Testis (tissue), 3 donors: ENCODE data around the gene PDIA4. TPM values are rescaled to one million over a fixed set of nuclear protein-coding genes. Genes with fewer than 3 reads are reported as not detected.
"Not testable (repeated sequence)": the region's sequence is repeated elsewhere in the genome, so short reads cannot be mapped to it uniquely, and the experiment has no call there.

ENCODE experiments used
- DNase-seq: peaks from one replicate; pipeline ENCODE4 v3.0.0-alpha.2; 2019
- H3K27ac ChIP-seq, 2 donors: fragments of 200-600 bp; sonication (generic); one replicate each; pipeline ENCODE4 v1.5.1; 2019
- H3K27me3 ChIP-seq: fragments of 200-600 bp; sonication (generic); one replicate; pipeline ENCODE4 v1.5.1; 2019
- H3K36me3 ChIP-seq: fragments of 200-600 bp; sonication (generic); one replicate; pipeline ENCODE4 v1.5.1; 2017; ENCODE audit warnings: low read depth; ENCODE audit errors: missing control alignments
- H3K4me1 ChIP-seq: fragments of 200-600 bp; sonication (generic); one replicate; pipeline ENCODE4 v1.5.1; 2019
- H3K4me3 ChIP-seq, 2 donors: fragments of 200-600 bp; sonication (generic); one replicate each; pipeline ENCODE4 v1.5.1; 2017 to 2019
- H3K9me3 ChIP-seq: fragments of 200-600 bp; sonication (generic); one replicate; pipeline ENCODE4 v1.5.1; 2017
- POLR2A ChIP-seq: fragments of 450-650 bp; IDR thresholded peaks from one replicate; pipeline ENCODE4 v1.6.1; 2017; ENCODE audit warnings: antibody characterized with exemption, mild to moderate bottlenecking, moderate library complexity
- WGBS, 2 donors: methylation state at CpG; one replicate each; pipeline ENCODE4 v1.1.5; 2018; 5-methylcytosine and 5-hydroxymethylcytosine counted together
- intact Hi-C: fragments of 100-400 bp; cut with DNase I; formaldehyde crosslinking; loops from one replicate; pipeline ENCODE4 v1.15.1; 2023; ENCODE audit warnings: low total_unique reads
- polyA plus RNA-seq: library from polyadenylated mRNA; stranded (reverse); fragments of 350-450 nt; fragmentation: Illumina TruSeq; extraction: RNeasy Lipid Tissue Mini Kit (QIAGEN cat#74804); gene quantifications from one replicate; pipeline ENCODE4 v1.2.3, GENCODE V29; 2014; ENCODE audit warnings: low read depth, low replicate concordance; ENCODE audit not compliant: insufficient read depth
- total RNA-seq, 2 donors: library from RNA; depleted of rRNA; stranded (reverse); fragments of >200 nt; gene quantifications; one replicate each; pipeline ENCODE4 v1.2.3, GENCODE V29; 2016
- TF ChIP-seq, protein P1 (sequence below), 3 experiments: fragments of 450-650 bp in 2 of 3; fragments of 200-600 bp in 1 of 3; sonication (generic) in 1 of 3; IDR thresholded peaks; one replicate each; pipeline ENCODE4 v1.5.1; 2016 to 2019; ENCODE audit warnings: antibody characterized with exemption in 3 of 3, mild to moderate bottlenecking in 2 of 3, moderate library complexity in 1 of 3

PDIA4 gene
- total and polyA plus RNA-seq, 3 donors from 2014 or later = 59.3 to 86.5 (median 67.1) TPM

DNA sequence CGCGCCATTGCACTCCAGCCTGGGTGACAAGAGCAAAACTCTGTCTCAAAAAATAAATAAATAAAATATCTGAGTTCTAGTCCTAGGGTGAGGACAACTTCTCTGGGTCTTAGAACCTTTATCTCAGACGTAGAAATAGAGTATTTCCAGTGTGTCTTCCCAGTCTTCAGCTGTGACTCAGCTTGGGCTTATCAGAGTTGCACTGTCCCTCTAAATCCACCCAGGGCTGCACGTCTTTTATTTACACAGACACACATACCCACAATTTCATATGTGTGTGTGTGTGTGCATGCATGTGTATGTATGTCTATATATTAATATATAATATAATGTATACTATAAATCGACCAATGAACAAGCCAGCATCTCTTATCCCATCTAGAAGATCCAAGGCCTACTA, 13.0 kb upstream of the PDIA4 start:
- intact Hi-C loops = no loop called here
- Histone ChIP-seq H3K36me3 (no peaks in the 10 kb centered on the region), H3K4me1 (no peaks in the 10 kb centered on the region), H3K4me3 (no peak overlapping the region), H3K27me3 (no peaks in the 10 kb centered on the region), H3K9me3 (no peaks in the 10 kb centered on the region), H3K27ac (no peak overlapping the region)
- no peak for DNase-seq
- 74 to 77% methylated on average over 5 of the region's 5 CpGs for WGBS, 2 donors
- no peak for TF ChIP-seq POLR2A
- TF ChIP-seq, protein P1, sequence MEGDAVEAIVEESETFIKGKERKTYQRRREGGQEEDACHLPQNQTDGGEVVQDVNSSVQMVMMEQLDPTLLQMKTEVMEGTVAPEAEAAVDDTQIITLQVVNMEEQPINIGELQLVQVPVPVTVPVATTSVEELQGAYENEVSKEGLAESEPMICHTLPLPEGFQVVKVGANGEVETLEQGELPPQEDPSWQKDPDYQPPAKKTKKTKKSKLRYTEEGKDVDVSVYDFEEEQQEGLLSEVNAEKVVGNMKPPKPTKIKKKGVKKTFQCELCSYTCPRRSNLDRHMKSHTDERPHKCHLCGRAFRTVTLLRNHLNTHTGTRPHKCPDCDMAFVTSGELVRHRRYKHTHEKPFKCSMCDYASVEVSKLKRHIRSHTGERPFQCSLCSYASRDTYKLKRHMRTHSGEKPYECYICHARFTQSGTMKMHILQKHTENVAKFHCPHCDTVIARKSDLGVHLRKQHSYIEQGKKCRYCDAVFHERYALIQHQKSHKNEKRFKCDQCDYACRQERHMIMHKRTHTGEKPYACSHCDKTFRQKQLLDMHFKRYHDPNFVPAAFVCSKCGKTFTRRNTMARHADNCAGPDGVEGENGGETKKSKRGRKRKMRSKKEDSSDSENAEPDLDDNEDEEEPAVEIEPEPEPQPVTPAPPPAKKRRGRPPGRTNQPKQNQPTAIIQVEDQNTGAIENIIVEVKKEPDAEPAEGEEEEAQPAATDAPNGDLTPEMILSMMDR (IDR thresholded peaks at IDR 0.05) = no peak

DNA sequence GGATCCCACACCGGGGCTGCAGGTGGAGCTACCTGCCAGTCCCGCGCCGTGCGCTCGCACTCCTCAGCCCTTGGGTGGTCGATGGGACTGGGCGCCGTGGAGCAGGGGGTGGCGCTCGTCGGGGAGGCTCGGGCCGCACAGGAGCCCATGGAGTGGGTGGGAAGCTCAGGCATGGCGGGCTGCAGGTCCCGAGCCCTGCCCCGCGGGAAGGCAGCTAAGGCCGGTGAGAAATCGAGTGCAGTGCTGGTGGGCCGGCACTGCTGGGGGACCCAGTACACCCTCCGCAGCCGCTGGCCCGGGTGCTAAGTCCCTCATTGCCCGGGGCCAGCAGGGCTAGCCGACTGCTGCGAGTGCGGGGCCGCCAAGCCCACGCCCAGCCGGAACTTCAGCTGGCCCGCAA, 10.3 kb upstream of the PDIA4 start:
- H3K36me3 ChIP-seq, H3K27me3 ChIP-seq, DNase-seq, H3K9me3 ChIP-seq, H3K27ac ChIP-seq, H3K4me1 ChIP-seq, intact Hi-C loops: not testable (repeated sequence)
- 41 to 87% methylated on average over 23 to 32 of the region's 32 CpGs for WGBS, 2 donors
- H3K4me3 ChIP-seq = peak overlapping the region in 1 of 2 donors; percentile 31

DNA sequence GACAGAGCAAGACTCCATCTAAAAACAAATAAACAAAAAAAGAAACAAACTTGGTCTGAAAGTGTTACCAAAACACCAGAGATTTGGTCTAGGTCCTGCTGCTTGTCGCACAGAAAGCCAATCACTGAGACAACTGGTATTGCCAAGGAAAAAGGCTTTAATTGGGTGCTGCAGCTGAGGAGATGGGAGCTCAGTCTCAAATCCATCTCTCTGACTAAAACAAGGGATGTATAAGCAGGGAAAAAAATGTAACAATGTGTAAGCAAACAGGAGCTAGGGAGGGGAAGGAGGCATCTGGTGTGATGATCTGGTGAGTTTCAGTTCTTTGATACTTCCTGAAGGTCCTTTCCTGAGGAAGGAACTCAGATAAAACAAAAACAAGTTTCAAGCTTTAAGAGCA, 8.4 kb upstream of the PDIA4 start:
- no peak for TF ChIP-seq POLR2A
- TF ChIP-seq, protein P1 (IDR thresholded peaks at IDR 0.05) = no peak
- no peaks in the 10 kb centered on the region for H3K27me3 ChIP-seq
- WGBS, 2 donors = 94% methylated on average over 1 of the region's 1 CpG

DNA sequence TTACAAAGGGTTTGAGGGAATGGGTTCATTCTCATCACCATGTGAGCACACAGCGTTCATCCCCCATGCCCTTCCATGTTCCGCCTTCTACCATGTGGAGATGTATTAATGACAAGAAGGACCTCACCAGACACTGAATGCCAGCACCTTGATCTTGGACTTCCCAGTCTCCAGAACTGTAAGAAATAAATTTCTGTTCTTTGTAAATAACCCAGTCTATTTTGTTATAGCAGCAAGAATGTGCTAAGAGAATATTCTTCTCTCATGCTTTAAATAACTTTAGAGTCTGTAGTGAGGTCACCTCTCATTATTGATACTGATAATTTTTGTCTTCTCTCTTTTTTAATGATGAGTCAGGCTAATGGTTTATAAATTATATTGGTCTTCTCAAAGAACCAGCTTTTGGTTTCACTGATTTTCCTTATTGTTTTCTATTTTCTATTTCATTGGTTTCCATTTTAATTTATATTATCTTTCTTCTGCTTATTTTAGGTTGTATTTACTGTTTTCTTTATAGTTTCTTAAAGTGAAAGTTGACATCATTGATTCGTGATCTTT, 3.1 kb upstream of the PDIA4 start:
- Histone ChIP-seq H3K27ac (no peak overlapping the region), H3K9me3 (no peaks in the 10 kb centered on the region), H3K4me1 (peaks cover 5% of the 10 kb centered on the region), H3K36me3 (no peaks in the 10 kb centered on the region), H3K4me3 (no peak overlapping the region), H3K27me3 (no peaks in the 10 kb centered on the region)
- WGBS, 2 donors = 96 to 98% methylated on average over 3 of the region's 3 CpGs
- TF ChIP-seq, protein P1 (IDR thresholded peaks at IDR 0.05) = no peak
- no peak for TF ChIP-seq POLR2A
- DNase-seq = no peak
- intact Hi-C loops = no loop called here

More for the DNA sequence above, 8.4 kb upstream of the PDIA4 start:
- intact Hi-C loops = no loop called here
- no peak for DNase-seq
- Histone ChIP-seq H3K27ac (no peak overlapping the region), H3K9me3 (no peaks in the 10 kb centered on the region), H3K4me3 (no peak overlapping the region), H3K36me3 (no peaks in the 10 kb centered on the region), H3K4me1 (no peaks in the 10 kb centered on the region)

DNA sequence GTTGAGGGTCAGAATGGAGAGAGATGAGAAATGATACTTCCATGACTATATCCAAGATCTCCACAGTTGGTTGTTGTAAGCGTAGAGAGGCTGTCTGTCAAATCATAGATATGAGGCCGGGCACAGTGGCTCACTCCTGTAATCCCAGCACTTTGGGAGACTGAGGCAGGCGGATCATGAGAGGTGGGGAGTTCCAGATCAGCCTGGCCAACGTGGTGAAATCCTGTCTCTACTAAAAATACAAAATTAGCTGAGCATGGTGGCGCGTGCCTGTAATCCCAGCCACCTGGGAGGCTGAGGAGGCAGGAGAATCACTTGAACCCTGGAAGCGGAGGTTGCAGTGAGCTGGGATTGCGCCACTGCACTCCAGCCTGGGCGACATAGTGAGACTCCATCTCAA, 2.1 kb upstream of the PDIA4 start:
- H3K27ac ChIP-seq, H3K9me3 ChIP-seq, H3K4me1 ChIP-seq, intact Hi-C loops, H3K4me3 ChIP-seq, DNase-seq, H3K27me3 ChIP-seq, H3K36me3 ChIP-seq: not testable (repeated sequence)
- 90 to 95% methylated on average over 9 of the region's 9 CpGs for WGBS, 2 donors

DNA sequence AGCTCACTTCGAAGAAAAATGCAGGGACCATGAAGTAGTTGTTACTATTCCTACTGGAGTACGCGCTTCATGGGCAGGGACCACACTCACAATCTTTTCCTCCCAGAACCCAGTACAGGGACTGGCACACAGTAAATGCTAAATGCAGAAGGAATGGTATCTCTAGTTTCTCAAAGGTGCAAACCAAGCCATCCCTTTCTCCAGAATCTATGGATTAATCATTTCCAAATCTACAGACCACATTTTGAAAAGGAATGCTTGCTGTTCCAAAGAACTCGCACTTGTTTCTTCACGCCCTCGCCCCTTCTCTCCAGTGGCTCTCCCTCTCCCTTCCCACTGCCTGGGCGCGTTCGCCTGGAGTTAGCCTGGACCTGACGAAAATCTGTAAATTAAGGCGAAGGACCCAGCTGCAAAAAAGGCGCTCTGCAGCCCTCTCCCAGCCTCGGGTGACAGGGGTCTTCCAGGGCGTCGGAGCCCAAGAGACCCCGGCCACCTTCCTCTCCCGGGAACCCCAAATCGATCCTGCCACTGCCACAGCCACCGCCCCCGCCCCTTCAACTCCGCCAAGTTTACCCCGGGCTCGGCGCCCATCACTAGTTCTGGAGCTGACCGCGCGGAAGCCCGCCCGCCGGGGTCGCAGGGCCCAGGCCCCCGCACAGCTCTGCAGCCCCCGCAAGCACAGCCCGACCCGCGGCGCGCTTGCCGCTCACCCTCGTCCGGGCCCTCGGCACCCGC, 527 bp downstream of the PDIA4 start:
- no peak for DNase-seq
- no peaks in the 10 kb centered on the region for H3K36me3 ChIP-seq
- H3K27me3 ChIP-seq = no peaks in the 10 kb centered on the region
- no peaks in the 10 kb centered on the region for H3K9me3 ChIP-seq
- WGBS, 2 donors = 1 to 2% methylated on average over 20 to 43 of the region's 43 CpGs
- intact Hi-C loops = no loop called here
- peak overlapping the region; percentile 77 to 87 for H3K27ac ChIP-seq
- peak overlapping the region; percentile 81 to 87 for H3K4me3 ChIP-seq
- H3K4me1 ChIP-seq = peaks cover 5% of the 10 kb centered on the region
- no peak for TF ChIP-seq POLR2A
